ENCODE data around the gene APIP. TPM values are rescaled to one million over a fixed set of nuclear protein-coding genes. Genes with fewer than 3 reads are reported as not detected.
A peak's percentile ranks its signal among the peaks of the same experiment; 100 is the strongest.

Gene APIP
- total RNA-seq, 1 donor from 2014 or later = 26.0 TPM

- DNase-seq (ENCODE audit: low read depth) = no peak
- peak; percentile 35 for TF ChIP-seq CTCF (conservative IDR thresholded peaks at IDR 0.05; ENCODE audit: low read depth, low read length)
- no peak overlapping the region for H3K4me3 ChIP-seq (ENCODE audit: low read depth, low read length)
Observed at GRCh38 chr11:34869425-34869824, 46.8 kb downstream of the APIP start.

GRCh38 chr11:34866375-34866774 lies 49.8 kb downstream of the APIP start:
- no peak for TF ChIP-seq CTCF (conservative IDR thresholded peaks at IDR 0.05; ENCODE audit: low read depth, low read length)
- no peak for DNase-seq (ENCODE audit: low read depth)
- no peak overlapping the region for H3K4me3 ChIP-seq (ENCODE audit: low read depth, low read length)

- no peak for TF ChIP-seq CTCF (conservative IDR thresholded peaks at IDR 0.05; ENCODE audit: low read depth, low read length)
- DNase-seq (ENCODE audit: low read depth) = no peak
- no peak overlapping the region for H3K4me3 ChIP-seq (ENCODE audit: low read depth, low read length)
Observed at GRCh38 chr11:34865261-34865660, 50.9 kb downstream of the APIP start.

DNA sequence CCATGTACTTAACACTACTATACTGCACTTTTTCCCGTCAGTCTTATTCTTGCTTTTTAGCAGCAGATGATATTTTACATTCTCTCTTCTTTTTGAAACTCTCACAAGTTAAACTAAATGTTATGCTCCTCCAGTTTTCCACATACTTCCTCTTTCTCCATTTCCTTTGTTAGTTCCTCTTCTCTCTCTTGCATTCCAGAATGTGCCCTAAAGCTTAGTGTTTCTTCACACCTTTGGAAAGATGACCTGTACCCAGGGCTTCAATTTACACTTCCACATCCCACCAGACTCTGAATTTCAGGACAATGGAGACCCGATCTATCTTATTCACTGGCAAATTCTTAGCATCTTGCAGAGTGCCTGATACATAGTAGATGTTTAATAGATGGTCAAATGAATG lies 51.8 kb downstream of the APIP start:
- DNase-seq (ENCODE audit: low read depth) = no peak
- no peak overlapping the region for H3K4me3 ChIP-seq (ENCODE audit: low read depth, low read length)
- TF ChIP-seq CTCF (conservative IDR thresholded peaks at IDR 0.05; ENCODE audit: low read depth, low read length) = no peak

GRCh38 chr11:34863048-34863447 lies 53.1 kb downstream of the APIP start:
- TF ChIP-seq CTCF (conservative IDR thresholded peaks at IDR 0.05; ENCODE audit: low read depth, low read length) = no peak
- no peak overlapping the region for H3K4me3 ChIP-seq (ENCODE audit: low read depth, low read length)
- no peak for DNase-seq (ENCODE audit: low read depth)

GRCh38 chr11:34860518-34860917 lies 55.7 kb downstream of the APIP start:
- TF ChIP-seq CTCF (conservative IDR thresholded peaks at IDR 0.05; ENCODE audit: low read depth, low read length) = no peak
- DNase-seq (ENCODE audit: low read depth) = no peak
- no peak overlapping the region for H3K4me3 ChIP-seq (ENCODE audit: low read depth, low read length)

GRCh38 chr11:34860034-34860433 lies 56.1 kb downstream of the APIP start:
- TF ChIP-seq CTCF (conservative IDR thresholded peaks at IDR 0.05; ENCODE audit: low read depth, low read length) = no peak
- DNase-seq (ENCODE audit: low read depth) = no peak
- no peak overlapping the region for H3K4me3 ChIP-seq (ENCODE audit: low read depth, low read length)
